ENCODE measurements around the gene ADA. TPM values are rescaled to one million over a fixed set of nuclear protein-coding genes. Genes with fewer than 3 reads are reported as not detected.

ADA gene
- total RNA-seq, 1 donor from 2014 or later: 67.5 TPM

DNA sequence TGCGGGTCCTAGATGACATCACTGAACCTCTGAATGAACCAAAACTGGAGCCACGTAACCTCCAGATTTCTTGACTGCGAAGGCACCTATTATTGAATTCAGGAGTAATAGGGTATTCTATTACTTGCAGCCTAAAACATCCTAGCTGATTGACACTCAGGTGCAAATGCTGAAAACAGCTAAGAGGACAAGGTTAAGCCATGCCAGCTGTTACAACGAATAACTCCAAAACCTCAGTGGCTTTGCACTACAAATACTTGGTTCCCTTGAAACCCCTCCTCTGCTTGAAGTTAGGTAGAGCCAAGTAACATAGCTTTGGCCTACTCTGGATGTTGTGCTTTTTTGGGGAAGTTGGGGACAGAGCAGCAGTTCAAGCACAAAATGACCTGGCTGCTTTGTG is 42.7 kb upstream of the ADA start:
- Histone ChIP-seq H3K79me2 (ENCODE audit: insufficient read depth, low read length) (no peaks in the 10 kb centered on the region), H4K20me1 (ENCODE audit: insufficient read depth, low read length) (no peaks in the 10 kb centered on the region), H3K9me3 (ENCODE audit: insufficient read depth, low read depth, low read length) (no peaks in the 10 kb centered on the region), H3K36me3 (ENCODE audit: insufficient read depth, low read length) (no peaks in the 10 kb centered on the region), H3K27ac (ENCODE audit: low read depth, low read length) (no peak overlapping the region), H3K9ac (ENCODE audit: low read length) (no peak overlapping the region), H3K4me3 (ENCODE audit: insufficient read depth, low read depth, low read length) (no peak overlapping the region), H3K27me3 (ENCODE audit: insufficient read depth, low read length) (peaks cover 6% of the 10 kb centered on the region), H3K4me1 (ENCODE audit: insufficient read depth, low read length) (peaks cover 21% of the 10 kb centered on the region), H2AFZ (ENCODE audit: low read depth, low read length) (no peak overlapping the region), H3K4me2 (ENCODE audit: low read length) (no peak overlapping the region)
- no peaks in the 10 kb centered on the region for H3K36me3 Mint-ChIP-seq (ENCODE audit: low read depth, unreplicated experiment)
- H3K4me1 Mint-ChIP-seq (ENCODE audit: low read depth, unreplicated experiment): peaks cover 38% of the 10 kb centered on the region
- H3K9me3 Mint-ChIP-seq (ENCODE audit: unreplicated experiment): no peaks in the 10 kb centered on the region
- no peak for DNase-seq (ENCODE audit: low read depth)
- H3K4me3 Mint-ChIP-seq (ENCODE audit: unreplicated experiment): no peak overlapping the region
- H3K27me3 Mint-ChIP-seq (ENCODE audit: low read depth, unreplicated experiment): no peaks in the 10 kb centered on the region
- TF ChIP-seq, protein P1, sequence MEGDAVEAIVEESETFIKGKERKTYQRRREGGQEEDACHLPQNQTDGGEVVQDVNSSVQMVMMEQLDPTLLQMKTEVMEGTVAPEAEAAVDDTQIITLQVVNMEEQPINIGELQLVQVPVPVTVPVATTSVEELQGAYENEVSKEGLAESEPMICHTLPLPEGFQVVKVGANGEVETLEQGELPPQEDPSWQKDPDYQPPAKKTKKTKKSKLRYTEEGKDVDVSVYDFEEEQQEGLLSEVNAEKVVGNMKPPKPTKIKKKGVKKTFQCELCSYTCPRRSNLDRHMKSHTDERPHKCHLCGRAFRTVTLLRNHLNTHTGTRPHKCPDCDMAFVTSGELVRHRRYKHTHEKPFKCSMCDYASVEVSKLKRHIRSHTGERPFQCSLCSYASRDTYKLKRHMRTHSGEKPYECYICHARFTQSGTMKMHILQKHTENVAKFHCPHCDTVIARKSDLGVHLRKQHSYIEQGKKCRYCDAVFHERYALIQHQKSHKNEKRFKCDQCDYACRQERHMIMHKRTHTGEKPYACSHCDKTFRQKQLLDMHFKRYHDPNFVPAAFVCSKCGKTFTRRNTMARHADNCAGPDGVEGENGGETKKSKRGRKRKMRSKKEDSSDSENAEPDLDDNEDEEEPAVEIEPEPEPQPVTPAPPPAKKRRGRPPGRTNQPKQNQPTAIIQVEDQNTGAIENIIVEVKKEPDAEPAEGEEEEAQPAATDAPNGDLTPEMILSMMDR (IDR thresholded peaks at IDR 0.05; ENCODE audit: insufficient read depth, low read depth, low read length): no peak
- no peak for TF ChIP-seq EZH2 (IDR thresholded peaks at IDR 0.05; ENCODE audit: insufficient read depth, low read length)
- no peak overlapping the region for H3K27ac Mint-ChIP-seq (ENCODE audit: unreplicated experiment)
- no peak for FAIRE-seq

DNA sequence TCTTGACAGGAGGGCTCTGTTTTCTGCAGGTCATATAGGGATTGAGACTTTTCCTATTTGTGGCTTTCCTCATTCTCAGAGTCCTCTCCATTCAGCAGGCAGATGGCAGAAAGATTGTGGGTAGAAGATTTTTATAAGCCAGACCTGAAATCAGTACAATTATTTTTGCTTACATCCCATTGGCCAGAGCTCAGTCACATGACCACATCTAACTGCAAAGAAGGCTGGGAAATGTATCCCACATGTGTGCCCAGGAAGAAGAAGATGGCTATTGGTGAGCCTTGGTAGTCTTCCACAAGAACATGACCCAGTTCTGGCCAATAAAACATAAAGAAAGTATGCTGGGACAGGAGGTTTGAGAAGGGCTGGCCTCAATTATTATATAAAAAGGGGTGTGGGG is 42.1 kb upstream of the ADA start:
- Histone ChIP-seq H2AFZ (ENCODE audit: low read depth, low read length) (no peak overlapping the region), H3K79me2 (ENCODE audit: insufficient read depth, low read length) (no peaks in the 10 kb centered on the region), H3K27me3 (ENCODE audit: insufficient read depth, low read length) (peaks cover 6% of the 10 kb centered on the region), H3K9me3 (ENCODE audit: insufficient read depth, low read depth, low read length) (no peaks in the 10 kb centered on the region), H3K9ac (ENCODE audit: low read length) (peak overlapping the region; percentile 3), H3K4me3 (ENCODE audit: insufficient read depth, low read depth, low read length) (no peak overlapping the region), H3K27ac (ENCODE audit: low read depth, low read length) (no peak overlapping the region), H3K4me1 (ENCODE audit: insufficient read depth, low read length) (peaks cover 21% of the 10 kb centered on the region), H4K20me1 (ENCODE audit: insufficient read depth, low read length) (no peaks in the 10 kb centered on the region), H3K36me3 (ENCODE audit: insufficient read depth, low read length) (no peaks in the 10 kb centered on the region), H3K4me2 (ENCODE audit: low read length) (peak overlapping the region; percentile 63)
- no peaks in the 10 kb centered on the region for H3K9me3 Mint-ChIP-seq (ENCODE audit: unreplicated experiment)
- H3K27me3 Mint-ChIP-seq (ENCODE audit: low read depth, unreplicated experiment): no peaks in the 10 kb centered on the region
- no peaks in the 10 kb centered on the region for H3K36me3 Mint-ChIP-seq (ENCODE audit: low read depth, unreplicated experiment)
- H3K27ac Mint-ChIP-seq (ENCODE audit: unreplicated experiment): peak overlapping the region; percentile 78
- DNase-seq (ENCODE audit: low read depth) (no peak), FAIRE-seq (no peak)
- H3K4me3 Mint-ChIP-seq (ENCODE audit: unreplicated experiment): no peak overlapping the region
- TF ChIP-seq, protein P1 (IDR thresholded peaks at IDR 0.05; ENCODE audit: insufficient read depth, low read depth, low read length): no peak
- TF ChIP-seq EZH2 (IDR thresholded peaks at IDR 0.05; ENCODE audit: insufficient read depth, low read length): no peak
- H3K4me1 Mint-ChIP-seq (ENCODE audit: low read depth, unreplicated experiment): peaks cover 38% of the 10 kb centered on the region

DNA sequence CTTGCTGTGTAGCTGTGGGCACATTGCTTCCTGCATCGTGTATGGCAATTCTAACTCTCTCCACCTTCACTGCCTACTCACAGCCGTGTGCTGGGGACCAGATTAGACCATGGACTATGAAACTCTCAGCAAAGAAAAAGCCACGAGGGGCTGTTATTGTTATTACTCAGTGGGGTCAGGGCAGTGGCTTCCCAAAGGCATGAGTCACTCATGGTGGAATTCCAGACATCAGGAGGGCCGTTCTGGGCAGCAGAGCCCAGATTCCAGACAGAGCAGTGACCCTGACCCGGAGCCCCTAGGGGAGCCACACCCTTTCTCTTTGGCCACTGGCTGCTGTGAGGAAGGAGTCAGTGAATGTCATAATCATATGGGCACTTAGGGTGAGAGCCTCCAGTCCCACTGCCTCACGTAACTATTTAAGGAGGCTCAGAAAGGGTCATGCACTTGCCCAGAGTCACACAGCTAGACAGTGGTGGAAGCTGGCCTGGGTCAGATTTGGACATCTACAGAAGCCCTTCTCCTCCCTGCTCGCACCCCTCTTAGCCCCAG is 41.5 kb upstream of the ADA start:
- FAIRE-seq: no peak

More for the DNA sequence above, 41.5 kb upstream of the ADA start:
- Histone ChIP-seq H3K27me3 (ENCODE audit: insufficient read depth, low read length) (peaks cover 7% of the 10 kb centered on the region), H3K36me3 (ENCODE audit: insufficient read depth, low read length) (no peaks in the 10 kb centered on the region), H3K27ac (ENCODE audit: low read depth, low read length) (peak overlapping the region; percentile 27), H3K9me3 (ENCODE audit: insufficient read depth, low read depth, low read length) (no peaks in the 10 kb centered on the region), H3K9ac (ENCODE audit: low read length) (peak overlapping the region; percentile 29), H3K4me2 (ENCODE audit: low read length) (peak overlapping the region; percentile 63), H3K4me1 (ENCODE audit: insufficient read depth, low read length) (peaks cover 21% of the 10 kb centered on the region), H3K79me2 (ENCODE audit: insufficient read depth, low read length) (no peaks in the 10 kb centered on the region), H4K20me1 (ENCODE audit: insufficient read depth, low read length) (no peaks in the 10 kb centered on the region), H2AFZ (ENCODE audit: low read depth, low read length) (no peak overlapping the region), H3K4me3 (ENCODE audit: insufficient read depth, low read depth, low read length) (peak overlapping the region; percentile 21)
- H3K27me3 Mint-ChIP-seq (ENCODE audit: low read depth, unreplicated experiment): no peaks in the 10 kb centered on the region
- H3K27ac Mint-ChIP-seq (ENCODE audit: unreplicated experiment): peak overlapping the region; percentile 78
- TF ChIP-seq EZH2 (IDR thresholded peaks at IDR 0.05; ENCODE audit: insufficient read depth, low read length): no peak
- TF ChIP-seq, protein P1 (IDR thresholded peaks at IDR 0.05; ENCODE audit: insufficient read depth, low read depth, low read length): no peak
- no peaks in the 10 kb centered on the region for H3K36me3 Mint-ChIP-seq (ENCODE audit: low read depth, unreplicated experiment)
- H3K4me1 Mint-ChIP-seq (ENCODE audit: low read depth, unreplicated experiment): peaks cover 38% of the 10 kb centered on the region
- DNase-seq (ENCODE audit: low read depth): peak; percentile 94
- H3K9me3 Mint-ChIP-seq (ENCODE audit: unreplicated experiment): no peaks in the 10 kb centered on the region
- no peak overlapping the region for H3K4me3 Mint-ChIP-seq (ENCODE audit: unreplicated experiment)
